NCI-H128 (cell line): Measurements from ENCODE around the gene PUS1.

Experiments
- DNase-seq: peaks from one replicate; lab custom pipeline; 2025; ENCODE audit not compliant: unreplicated experiment; lab: John Stamatoyannopoulos, UW

The PUS1 gene

DNA sequence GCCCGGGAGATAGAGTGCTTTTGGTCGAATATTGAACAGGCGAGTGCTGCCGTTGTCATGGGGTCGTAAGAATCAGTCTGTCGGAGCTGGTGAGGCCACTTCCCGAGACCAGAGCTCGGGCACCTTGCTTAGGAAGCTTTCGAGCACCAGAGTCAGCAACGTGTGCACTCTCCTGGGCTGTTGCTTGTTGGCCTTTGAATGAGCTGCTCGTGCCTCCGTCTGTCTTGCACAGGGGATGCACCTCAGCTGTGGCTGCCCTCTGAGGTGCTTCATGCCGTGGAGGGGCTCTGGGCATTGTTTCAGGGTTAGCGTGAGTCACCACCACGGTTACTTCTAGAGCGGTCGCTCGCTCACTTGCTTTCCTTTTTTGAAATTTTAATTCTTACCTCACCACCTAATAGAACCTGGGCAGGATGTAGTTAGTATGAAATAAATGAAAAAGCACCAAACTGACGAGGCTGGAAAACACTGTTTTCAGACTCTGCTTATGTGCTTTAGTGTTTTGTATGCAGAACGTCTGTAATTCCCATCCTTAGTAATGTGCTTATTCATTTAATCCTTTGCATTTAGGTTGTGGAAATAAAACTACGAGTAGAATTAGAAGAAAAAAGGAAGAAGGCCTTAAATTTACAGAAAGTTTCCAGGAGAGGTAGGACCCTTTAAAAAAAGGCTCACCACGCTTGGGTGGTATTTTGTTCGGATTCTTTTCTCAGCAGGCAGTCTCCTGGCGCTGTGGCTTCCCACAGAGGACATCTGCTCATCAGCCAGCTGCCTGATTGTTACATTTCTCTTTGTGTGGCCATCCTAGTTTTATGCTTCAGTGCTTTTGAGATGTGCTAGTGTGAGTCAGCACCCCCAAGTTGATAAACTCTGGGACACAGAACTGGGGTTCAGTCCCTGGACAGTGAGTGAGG is 61.2 kb downstream of the PUS1 start:
- DNase-seq = peak; percentile 13

DNA sequence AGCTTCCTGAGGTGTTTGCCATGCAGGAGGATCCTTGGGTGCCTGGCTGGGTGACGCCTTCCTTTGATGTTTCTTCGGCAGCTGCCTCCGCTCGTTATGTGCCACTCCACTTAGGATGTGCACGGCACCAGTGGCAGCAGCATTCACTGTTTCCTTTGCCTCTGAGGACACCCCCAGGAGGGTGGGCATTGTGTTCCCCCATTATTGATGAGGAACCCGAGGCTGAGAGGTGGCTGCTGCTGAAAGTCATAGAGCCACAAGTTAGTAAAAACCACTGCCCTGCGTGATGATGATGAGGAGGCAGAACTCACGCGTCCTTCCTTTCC is 61.9 kb downstream of the PUS1 start:
- no peak for DNase-seq

DNA sequence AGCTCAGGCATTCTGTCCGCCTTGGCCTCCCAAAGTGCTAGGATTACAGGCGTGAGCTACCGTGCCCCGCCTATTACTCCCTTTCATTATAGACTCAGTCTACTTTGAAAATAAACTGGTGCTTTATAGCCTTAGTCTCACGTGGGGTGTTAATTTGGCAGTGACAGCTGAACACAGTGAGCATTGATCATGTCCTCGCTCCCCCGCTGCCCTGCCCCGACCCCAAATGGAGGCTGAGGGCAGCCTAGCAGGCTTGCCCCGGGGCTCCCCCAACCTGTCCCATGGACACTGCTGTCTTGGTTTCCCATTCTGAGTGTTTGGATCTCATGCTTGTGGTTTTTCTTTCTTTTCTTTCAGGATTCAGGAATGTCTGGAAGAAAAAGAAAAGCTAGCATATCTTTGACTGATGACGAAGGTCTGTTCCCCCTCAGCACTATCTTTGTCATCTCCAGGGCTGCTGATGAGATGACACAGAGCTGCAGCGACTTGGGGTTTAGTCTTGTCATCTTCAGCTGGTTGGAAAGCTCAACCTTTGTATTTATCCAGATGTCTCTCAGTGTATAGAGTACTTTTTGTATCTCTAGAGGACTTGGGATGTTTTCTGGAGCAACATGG is 62.8 kb downstream of the PUS1 start:
- no peak for DNase-seq

DNA sequence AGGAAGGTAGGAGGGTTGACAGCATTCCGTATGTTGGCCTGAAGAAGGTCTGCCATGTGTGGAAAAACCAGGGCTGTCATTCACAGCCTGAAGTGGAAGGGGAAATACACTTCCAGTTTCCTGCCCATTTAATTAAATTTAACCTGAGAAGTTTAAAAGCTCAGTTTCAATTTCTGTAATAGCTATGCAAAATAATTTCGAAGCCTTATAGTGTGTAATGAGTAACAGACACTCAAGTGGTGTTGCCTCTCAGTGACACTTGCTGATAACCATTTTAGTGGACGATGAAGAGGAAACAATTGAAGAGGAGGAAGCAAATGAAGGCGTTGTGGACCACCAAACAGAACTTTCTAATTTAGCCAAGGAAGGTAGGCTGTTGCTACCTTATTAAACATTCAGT is 65.5 kb downstream of the PUS1 start:
- DNase-seq = no peak
